WERI-Rb-1 (cell line): ENCODE data around the gene ABI1.

ENCODE experiments used
- DNase-seq: peaks from one replicate; pipeline ENCODE4 v3.0.0-alpha.2; 2020
- H3K27ac ChIP-seq: fragments of 250-450 bp; sonication (Bioruptor Pico); 2 replicates; pipeline ENCODE4 v1.5.1; 2020; ENCODE audit warnings: mild to moderate bottlenecking, moderate library complexity
- H3K27me3 ChIP-seq: fragments of 250-450 bp; sonication (Bioruptor Pico); 2 replicates; pipeline ENCODE4 v1.5.1; 2021; ENCODE audit warnings: mild to moderate bottlenecking, low read depth, moderate library complexity; ENCODE audit not compliant: insufficient read depth, severe bottlenecking
- H3K36me3 ChIP-seq: fragments of 250-450 bp; sonication (Bioruptor Pico); 2 replicates; pipeline ENCODE4 v1.5.1; 2020; ENCODE audit warnings: mild to moderate bottlenecking, moderate library complexity
- H3K4me3 ChIP-seq: 2 replicates; pipeline ENCODE4 v1.5.1; 2011; ENCODE audit warnings: low read depth, mild to moderate bottlenecking, control low read depth, low read length
- H3K9me3 ChIP-seq: fragments of 250-450 bp; sonication (Bioruptor Pico); 2 replicates; pipeline ENCODE4 v1.5.1; 2021; ENCODE audit warnings: mild to moderate bottlenecking, moderate library complexity; ENCODE audit not compliant: severe bottlenecking
- CTCF ChIP-seq: IDR thresholded peaks from 2 replicates; pipeline ENCODE4 v1.5.1; 2011; ENCODE audit warnings: low read depth, mild to moderate bottlenecking, control low read depth, inconsistent platforms, low read length

ABI1 gene

GRCh38 chr10:26804418-26805393 lies 56.1 kb downstream of the ABI1 start:
- Histone ChIP-seq H3K9me3 (no peaks in the 10 kb centered on the region), H3K27me3 (no peaks in the 10 kb centered on the region), H3K4me3 (no peak overlapping the region), H3K36me3 (no peaks in the 10 kb centered on the region), H3K27ac (no peak overlapping the region)
- no peak for DNase-seq
- TF ChIP-seq CTCF: no peak

GRCh38 chr10:26803849-26804248 lies 56.9 kb downstream of the ABI1 start:
- H3K36me3 ChIP-seq: no peaks in the 10 kb centered on the region
- DNase-seq: no peak
- no peak overlapping the region for H3K4me3 ChIP-seq
- no peaks in the 10 kb centered on the region for H3K27me3 ChIP-seq
- H3K9me3 ChIP-seq: no peaks in the 10 kb centered on the region
- no peak for TF ChIP-seq CTCF
- no peak overlapping the region for H3K27ac ChIP-seq

- no peaks in the 10 kb centered on the region for H3K36me3 ChIP-seq
- no peaks in the 10 kb centered on the region for H3K27me3 ChIP-seq
- no peak overlapping the region for H3K4me3 ChIP-seq
- DNase-seq: no peak
- no peaks in the 10 kb centered on the region for H3K9me3 ChIP-seq
- no peak overlapping the region for H3K27ac ChIP-seq
- no peak for TF ChIP-seq CTCF
Measured at GRCh38 chr10:26802527-26802926, 58.2 kb downstream of the ABI1 start.

- TF ChIP-seq CTCF: no peak
- no peaks in the 10 kb centered on the region for H3K27me3 ChIP-seq
- H3K36me3 ChIP-seq: no peaks in the 10 kb centered on the region
- no peak overlapping the region for H3K27ac ChIP-seq
- H3K4me3 ChIP-seq: no peak overlapping the region
- H3K9me3 ChIP-seq: no peaks in the 10 kb centered on the region
- no peak for DNase-seq
Measured at GRCh38 chr10:26801831-26802230, 58.9 kb downstream of the ABI1 start.

- Histone ChIP-seq H3K27ac (no peak overlapping the region), H3K27me3 (no peaks in the 10 kb centered on the region), H3K36me3 (no peaks in the 10 kb centered on the region), H3K4me3 (no peak overlapping the region), H3K9me3 (no peaks in the 10 kb centered on the region)
- no peak for TF ChIP-seq CTCF
- no peak for DNase-seq
Measured at GRCh38 chr10:26801274-26801673, 59.5 kb downstream of the ABI1 start.
